ENCODE data around the gene LHFPL2.

GRCh38 chr5:78675956-78676730 is 27.6 kb upstream of the LHFPL2 start:
- TF ChIP-seq CTCF (IDR thresholded peaks at IDR 0.05) (no peak), POLR2A (IDR thresholded peaks at IDR 0.05) (no peak)
